Peyer's patch (tissue), 4 donors: ENCODE measurements around the gene HLTF.

ENCODE experiments used
- POLR2A ChIP-seq, 2 donors: fragments of 450-650 bp; IDR thresholded peaks; one replicate each; pipeline ENCODE4 v1.5.1; 2017; ENCODE audit warnings: antibody characterized with exemption in 2 of 2, mild to moderate bottlenecking in 2 of 2, moderate library complexity in 2 of 2
- TF ChIP-seq, protein P1 (sequence below), 6 experiments: fragments of 450-650 bp in 4 of 6; fragments of 200-600 bp in 2 of 6; sonication (generic) in 1 of 6; IDR thresholded peaks; one replicate each; pipeline ENCODE4 v1.5.1; 2017 to 2019; ENCODE audit warnings: antibody characterized with exemption in 6 of 6, mild to moderate bottlenecking in 3 of 6, moderate library complexity in 1 of 6

DNA sequence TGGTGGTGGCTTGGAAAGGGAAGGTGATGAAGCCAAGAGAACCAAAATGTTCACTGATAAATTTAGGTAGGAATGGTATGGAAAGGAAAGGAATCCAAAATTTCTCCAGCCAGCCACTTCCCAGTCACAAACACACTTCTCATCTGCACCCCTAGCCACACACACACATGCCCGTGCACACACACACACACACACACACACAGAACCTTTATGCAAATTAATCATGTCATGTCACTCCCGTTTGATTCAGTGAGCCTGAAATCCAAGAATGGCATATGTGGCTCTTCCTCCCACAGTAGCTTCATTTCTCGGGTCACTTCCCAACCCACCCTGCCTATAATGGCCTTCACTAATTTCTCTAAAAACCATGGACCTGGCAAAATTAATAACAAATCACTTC, 3.1 kb upstream of the HLTF start:
- TF ChIP-seq, protein P1, sequence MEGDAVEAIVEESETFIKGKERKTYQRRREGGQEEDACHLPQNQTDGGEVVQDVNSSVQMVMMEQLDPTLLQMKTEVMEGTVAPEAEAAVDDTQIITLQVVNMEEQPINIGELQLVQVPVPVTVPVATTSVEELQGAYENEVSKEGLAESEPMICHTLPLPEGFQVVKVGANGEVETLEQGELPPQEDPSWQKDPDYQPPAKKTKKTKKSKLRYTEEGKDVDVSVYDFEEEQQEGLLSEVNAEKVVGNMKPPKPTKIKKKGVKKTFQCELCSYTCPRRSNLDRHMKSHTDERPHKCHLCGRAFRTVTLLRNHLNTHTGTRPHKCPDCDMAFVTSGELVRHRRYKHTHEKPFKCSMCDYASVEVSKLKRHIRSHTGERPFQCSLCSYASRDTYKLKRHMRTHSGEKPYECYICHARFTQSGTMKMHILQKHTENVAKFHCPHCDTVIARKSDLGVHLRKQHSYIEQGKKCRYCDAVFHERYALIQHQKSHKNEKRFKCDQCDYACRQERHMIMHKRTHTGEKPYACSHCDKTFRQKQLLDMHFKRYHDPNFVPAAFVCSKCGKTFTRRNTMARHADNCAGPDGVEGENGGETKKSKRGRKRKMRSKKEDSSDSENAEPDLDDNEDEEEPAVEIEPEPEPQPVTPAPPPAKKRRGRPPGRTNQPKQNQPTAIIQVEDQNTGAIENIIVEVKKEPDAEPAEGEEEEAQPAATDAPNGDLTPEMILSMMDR (IDR thresholded peaks at IDR 0.05), result no peak
- no peak for TF ChIP-seq POLR2A (IDR thresholded peaks at IDR 0.05)
